HTERT RPE-1 (cell line): Measurements from ENCODE around the gene HELLS.
"Not testable (repeated sequence)": the region's sequence is repeated elsewhere in the genome, so short reads cannot be mapped to it uniquely, and the experiment has no call there.

ENCODE experiments used
- in situ Hi-C: fragments of 300-500 bp; cut with MboI; formaldehyde crosslinking; loops from 4 replicates; pipeline ENCODE4 v1.14.3; 2020; ENCODE audit warnings: low sequenced_read_pairs

Gene HELLS

DNA sequence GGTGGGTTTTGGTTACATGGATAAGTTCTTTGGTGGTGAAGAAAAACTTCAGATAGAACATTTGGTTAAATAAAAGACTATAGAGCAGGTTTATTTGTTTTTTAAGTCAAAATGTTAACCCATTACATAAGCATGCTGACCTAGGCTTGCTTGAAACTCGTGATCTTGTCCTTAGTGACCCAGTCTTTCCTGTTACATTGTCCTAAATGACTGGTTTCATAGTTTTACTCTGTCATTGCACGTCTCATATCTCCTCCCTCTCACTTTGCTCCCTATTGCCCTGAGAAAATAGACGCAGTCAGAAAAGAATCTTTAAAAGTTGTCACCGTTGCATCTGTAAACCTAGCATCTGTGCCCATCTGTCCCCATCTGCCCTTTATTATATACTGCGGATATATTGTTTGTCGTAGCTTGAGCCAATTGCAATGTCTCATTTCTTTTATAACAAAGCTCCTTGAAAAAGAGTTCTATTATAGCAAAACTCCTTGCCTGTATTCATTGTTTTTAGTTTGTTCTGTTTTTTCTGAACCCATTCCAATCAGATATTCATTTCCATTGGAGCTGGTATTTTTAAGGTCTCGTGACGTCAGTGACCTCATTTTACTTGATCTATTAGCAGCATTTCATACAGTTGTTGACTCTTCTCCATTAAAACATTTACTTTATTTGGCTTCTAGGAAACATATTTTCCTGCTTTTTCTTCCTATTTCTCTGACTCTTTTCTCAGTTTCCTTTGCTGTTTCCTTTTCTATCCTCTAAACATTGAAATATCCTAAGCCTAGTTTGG is 57.3 kb downstream of the HELLS start:
- in situ Hi-C loops, result no loop called here

DNA sequence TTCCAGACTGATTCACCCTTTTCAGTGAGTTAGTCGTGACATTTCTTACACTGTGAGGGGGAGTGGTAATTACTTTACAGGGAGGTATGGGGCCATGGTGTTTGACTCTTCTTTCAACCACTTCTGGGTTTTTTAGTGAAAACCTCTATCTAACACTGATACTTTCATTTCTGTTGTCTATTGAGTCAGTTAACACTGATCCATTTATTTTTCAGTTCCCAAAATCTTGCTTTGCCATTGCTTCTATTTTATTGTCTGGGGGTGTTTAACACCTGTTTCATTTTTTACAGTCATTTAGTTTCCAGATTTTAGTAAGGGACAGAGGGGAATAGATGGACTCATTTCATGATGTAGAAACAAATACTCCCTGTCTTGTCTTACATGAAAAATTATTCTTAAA is 61.5 kb downstream of the HELLS start:
- in situ Hi-C loops, result no loop called here

DNA sequence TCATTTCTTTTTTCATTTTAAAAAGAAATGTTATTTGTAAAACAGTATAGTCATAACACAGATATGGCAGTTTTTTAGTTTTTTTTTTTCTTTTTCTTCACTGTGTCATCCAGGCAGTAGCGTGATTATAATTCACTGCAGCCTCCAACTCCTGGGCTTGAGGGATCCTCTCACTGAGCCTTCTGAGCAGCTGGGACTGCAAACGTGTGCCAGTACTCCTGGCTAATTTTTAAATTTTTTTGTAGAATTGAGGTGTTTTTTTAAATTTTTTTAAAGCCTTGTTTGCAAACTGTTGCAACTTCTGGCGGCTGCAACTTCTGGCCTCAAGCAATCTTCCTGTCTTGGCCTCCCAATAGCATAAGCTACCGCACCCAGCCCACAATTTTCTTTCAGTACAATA is 63.0 kb downstream of the HELLS start:
- in situ Hi-C loops, result no loop called here

DNA sequence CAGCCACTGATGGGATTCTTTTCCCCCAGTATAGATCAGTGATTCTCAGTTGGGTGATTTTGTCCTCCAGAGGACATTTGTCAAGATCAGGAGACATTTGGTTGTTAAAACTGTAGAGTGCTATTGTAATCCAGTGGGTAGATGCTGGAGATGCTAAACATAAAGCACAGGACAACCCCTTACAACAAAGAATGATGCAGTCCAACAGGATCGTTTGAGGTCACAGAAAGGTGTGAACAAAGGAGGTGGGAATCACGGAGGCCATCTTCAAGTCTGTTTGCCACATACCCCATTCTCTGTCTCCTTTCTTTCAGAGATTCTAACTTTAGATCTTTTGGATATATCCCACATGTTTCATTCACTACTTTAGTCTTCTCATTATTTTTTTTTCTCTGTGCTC is 69.0 kb downstream of the HELLS start:
- in situ Hi-C loops, result no loop called here

DNA sequence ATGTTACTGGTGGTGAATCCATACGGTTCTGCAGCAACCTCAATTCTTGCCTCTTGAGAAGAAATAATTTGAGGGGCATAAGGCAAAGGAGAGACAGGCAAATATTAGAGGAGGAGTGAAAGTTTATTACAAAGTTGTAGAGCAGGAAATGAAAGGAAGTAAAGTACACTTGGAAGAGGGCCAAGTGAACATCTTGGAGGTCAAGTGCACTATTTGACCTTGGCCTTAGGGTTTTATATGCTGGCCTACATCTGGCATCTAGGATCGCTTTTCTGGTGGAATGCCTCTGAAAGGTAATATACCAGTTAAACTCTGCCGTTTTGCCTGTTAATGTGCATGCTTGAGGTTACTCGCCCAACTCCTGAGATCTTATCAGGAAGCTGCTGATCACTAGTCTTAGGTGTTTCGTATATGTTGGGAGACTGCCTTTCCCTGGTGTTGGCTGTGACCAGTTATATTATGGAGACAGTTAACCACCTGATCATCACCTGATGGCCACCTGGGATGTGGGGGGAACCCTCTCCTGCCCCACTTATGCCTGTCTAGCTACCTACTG is 71.9 kb downstream of the HELLS start:
- in situ Hi-C loops, result no loop called here

DNA sequence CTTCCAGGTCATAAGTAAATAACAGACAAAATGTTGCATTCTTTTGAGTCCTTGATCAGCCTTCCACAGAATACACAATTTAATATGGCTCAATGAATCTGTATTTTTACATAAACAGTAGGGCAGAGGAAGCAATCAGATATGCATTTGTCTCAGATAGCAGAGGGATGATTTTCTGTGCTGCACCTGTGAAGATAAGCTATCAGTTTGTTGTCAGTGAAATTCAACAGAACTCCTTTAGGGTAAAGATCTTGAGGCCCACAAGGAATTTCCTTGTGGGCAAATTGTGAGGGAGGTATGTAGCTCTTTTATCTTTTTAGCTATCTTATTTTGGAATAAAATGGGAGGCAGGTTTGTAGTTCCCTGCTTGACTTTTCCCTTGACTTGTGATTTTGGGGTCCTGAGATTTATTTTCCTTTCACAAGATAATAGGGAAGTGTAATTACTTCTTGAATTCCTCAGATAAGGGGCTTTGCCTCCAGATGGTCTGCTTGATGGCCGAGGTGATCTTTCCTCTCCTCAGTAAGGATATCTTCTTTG is 77.1 kb downstream of the HELLS start:
- in situ Hi-C loops, result no loop called here

DNA sequence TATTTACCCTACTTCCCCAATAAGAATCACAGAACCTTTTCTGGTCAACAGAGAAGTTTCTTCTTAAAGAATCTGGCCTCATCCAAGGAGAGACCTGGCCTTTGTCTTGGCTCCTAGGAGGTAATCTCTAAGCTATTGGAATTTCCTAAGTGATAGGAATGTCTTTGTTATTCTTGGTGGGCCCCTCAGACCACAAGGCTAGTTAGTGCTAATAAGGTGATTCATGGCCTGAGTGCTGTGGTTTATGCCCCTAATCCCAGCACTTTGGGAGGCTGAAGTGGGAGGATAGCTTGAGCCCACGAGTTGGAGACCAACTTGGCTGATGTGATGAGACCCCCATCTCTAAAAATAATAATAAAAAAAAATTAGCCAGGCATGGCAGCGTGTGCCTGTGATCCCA is 78.0 kb downstream of the HELLS start:
- in situ Hi-C loops, result no loop called here

DNA sequence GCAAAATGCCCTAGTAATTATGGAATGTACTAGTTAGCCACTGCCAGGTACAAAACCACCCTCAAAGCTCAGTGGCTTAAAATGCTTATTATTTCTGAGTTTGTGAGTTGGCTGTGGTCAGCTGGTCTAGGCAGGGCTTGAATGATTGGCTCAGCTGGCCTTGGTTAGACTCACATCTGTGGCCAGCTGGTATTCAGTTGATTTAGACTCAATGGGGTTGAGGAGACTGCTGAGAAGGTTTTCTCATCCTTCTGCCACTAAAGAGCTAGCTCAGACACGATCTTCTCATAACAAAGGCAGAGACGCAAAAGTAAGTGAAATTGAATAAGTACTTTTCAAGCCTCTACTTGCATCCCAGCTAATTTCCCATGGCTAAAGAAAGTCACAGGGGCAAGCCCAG is 80.9 kb downstream of the HELLS start:
- in situ Hi-C loops, result no loop called here

DNA sequence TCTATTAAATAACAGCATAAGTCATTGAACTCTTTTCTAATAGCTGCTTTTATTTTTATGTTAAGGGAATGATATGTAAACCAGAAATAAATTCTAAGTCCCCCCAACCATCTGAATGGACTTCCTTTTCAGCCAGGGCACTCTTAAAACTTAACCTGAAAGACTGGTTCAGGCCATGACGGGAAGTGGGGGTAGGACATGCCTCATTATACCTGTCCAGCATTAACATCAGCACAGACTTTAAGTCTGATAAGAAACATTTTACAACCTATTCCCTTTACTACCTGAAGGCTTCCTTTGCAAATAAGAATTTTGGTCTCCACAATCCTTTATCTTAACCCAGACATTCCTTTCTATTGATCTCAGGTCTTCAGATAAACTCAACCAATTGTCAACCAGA is 81.9 kb downstream of the HELLS start:
- in situ Hi-C loops, result no loop called here

DNA sequence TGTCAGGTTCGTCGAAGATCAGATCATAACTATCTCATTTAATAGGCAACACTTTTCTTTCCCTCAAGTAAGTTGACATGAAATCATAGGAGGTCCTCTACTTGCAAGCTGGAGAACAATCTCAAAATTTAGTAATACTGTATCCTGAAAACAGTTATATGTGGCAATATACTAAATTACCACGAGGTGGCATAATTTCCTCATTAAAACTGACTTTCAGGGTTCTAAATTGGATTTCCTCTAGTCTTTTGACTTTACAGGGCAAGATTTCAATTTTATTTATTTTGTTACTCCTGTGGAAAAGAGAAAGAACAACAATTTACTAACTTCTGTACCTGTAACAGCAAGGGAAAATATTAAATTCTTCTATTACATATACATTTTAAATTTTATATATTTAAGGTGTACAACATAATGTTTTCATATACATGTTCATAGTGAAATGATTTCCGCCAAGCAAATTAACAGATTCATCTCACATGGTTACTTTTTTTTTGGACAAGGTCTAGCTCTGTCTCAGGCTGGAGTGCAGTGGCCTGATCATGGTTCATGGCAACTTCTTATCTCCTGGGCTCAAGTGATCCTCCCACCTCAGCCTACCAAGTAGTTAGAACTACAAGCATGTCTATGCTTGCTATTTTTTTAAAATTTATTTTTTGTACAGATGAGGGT is 84.6 kb downstream of the HELLS start:
- in situ Hi-C loops, result no loop called here

DNA sequence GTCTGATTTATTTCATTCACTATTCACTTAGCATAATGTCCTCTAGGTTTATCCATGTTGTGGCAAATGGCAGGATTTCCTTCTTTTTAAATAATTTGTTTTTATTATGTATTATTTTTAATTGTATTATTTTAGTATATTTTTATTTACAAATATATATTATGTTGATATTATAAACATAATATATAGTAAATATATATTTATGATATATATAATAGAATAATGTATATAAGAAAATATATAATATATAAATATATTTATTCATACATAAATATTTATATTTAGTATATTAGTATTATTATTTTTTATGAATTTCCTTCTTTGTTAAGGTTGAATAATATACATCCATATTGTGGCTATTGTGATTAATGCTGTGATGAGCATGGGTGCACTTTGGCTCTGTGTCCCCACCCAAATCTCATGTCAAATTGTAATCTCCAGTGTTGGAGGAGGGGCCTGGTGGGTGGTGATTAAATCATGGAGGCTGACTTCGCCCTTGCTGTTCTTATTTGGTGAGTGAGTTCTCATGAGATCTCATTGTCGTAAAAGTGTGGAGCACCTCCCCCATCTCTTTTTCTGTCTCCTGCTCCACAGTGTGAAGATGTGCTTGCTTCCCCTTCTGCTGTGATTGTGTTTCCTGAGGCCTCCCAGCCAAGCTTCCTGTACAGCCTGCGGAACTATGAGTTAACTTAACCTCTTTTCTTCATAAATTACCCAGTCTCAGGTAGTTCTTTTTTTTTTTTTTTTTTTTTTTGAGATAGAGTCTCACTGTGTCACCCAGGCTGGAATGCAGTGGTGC is 85.7 kb downstream of the HELLS start:
- in situ Hi-C loops, result no loop called here

DNA sequence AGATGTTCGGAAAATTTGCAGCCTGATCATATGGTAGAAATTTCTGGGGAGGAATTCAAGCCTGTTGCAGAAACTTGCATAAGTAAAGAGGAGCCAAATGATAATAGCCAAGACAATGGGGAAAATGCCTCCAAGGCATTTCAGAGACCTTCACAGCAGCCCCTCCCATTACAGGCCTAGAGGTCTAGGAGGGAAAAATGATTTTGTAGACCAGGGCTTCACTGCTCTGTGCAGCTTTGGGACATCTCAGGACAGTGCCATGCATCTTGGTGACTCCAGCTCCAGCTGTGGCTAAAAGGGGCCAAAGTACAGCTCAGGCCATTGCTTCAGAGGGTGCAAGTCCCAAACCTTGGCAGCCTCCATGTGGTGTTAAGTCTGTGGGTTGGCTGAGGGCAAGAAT is 87.4 kb downstream of the HELLS start:
- in situ Hi-C loops, result no loop called here

DNA sequence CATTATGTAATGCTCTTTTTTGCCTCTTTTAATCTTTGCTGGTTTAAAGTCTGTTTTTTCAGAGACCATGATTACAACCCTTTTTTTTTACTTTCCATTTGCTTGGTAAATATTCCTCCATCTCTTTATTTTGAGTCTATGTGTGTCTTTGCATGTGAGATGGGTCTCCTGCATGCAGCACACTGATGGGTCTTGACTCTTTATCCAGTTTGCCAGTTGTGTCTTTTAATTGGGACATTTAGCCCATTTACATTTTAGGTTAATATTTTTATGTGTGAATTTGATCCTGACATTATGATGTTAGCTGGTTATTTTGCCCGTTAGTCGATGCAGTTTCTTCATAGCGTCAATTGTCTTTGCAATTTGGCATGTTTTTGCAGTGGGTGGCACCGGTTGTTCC is 92.5 kb downstream of the HELLS start:
- in situ Hi-C loops, result not testable (repeated sequence)

DNA sequence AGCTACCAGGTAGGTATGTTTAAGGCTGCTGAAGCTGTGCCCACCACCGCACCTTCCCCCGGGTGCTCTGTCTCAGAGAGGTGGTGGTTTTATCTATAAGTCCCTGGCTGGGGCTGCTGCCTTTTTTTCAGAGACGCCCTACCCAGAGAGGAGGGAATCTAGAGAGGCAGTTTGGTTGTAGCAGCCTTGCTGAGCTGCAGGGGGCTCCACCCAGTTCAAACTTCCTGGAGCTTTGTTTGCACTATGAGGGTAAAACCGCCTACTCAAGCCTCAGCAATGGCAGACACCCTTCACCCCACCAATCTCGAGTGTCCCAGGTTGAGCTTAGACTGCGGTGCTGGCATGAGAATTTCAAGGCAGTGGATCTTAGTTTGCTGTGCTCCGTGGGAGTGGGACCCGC is 94.3 kb downstream of the HELLS start:
- in situ Hi-C loops, result no loop called here

DNA sequence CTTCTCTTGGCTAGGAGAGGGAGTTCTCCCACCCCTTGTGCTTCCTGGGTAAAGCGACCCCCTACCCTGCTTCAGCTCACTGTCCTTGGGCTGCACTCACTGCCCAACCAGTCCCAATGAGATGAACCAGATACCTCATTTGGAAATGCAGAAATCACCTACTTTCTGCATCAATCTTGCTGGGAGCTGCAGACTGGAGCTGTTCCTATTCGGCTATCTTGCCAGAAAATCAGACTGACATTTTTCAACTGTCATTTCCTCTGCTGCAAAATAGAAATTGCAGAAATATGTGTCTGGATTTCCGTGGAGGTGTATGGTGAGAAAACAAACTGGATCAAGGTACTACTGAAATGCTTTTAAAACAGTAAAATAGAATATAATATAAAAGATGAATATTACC is 95.0 kb downstream of the HELLS start:
- in situ Hi-C loops, result no loop called here

DNA sequence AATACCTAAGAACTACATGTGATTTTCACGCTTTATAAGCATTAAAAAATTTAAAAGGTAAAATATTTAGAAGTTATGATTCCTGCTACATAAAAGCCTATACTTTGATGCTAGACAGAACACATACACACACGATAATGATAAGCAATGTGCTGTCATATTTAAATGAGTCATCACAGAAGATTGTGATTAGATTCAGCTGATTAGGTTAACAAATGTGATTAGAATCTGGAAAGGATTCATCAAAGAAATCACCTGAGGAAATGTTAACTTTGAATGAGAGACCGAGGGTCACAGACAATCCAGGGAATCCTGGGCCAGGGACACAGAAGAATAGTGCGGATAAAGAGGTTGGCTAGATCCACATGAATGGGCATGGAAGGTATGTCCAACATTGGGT is 95.9 kb downstream of the HELLS start:
- in situ Hi-C loops, result no loop called here

DNA sequence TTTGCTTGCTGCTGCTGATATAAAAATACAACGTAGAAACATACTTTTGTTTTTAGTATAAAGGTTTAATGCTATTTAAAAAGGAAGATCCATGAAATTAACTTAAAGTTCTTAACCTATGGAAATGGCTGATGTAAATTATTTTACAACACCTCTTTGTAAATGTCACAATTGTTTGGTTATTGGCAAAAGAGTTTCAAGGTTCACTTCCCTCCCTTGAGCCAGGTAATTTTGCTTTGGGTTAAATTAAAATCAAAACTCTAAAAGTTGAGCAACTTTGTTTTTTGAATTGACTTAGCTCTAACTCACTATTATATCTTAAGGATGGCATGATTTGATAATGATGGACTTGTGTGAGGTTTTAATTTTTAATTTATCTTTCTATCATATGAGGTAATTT is 98.8 kb downstream of the HELLS start:
- in situ Hi-C loops, result no loop called here

DNA sequence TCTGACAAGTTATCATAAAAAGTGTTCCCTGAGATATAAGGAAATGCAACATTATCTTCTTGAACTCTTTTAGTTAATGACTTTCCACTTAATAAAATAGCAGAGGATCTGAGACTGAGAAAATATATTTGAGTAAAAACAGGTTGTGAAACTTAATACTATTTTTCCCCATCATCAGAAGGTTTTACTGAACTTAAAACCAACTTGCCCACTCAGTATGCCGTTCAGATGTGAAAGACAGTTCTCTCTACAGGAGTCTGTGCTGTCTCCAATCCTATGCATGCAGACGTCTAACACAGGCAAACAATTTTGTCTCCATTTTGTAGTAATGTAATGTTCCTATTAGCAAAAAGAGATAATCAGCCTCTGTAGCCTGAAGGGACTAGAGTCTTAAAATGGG is 99.7 kb downstream of the HELLS start:
- in situ Hi-C loops, result no loop called here
